Measurements from ENCODE around the gene TRIM56. TPM values are rescaled to one million over a fixed set of nuclear protein-coding genes. Genes with fewer than 3 reads are reported as not detected.
A peak's percentile ranks its signal among the peaks of the same experiment; 100 is the strongest.
"Not testable (repeated sequence)": the region's sequence is repeated elsewhere in the genome, so short reads cannot be mapped to it uniquely, and the experiment has no call there.

TRIM56 gene
- total RNA-seq, 1 donor from 2014 or later = 14.3 TPM

GRCh38 chr7:101092266-101092905 is 7.1 kb downstream of the TRIM56 start:
- ATAC-seq = not testable (repeated sequence)

- no peak for ATAC-seq
Measured at GRCh38 chr7:101093906-101094305, 8.6 kb downstream of the TRIM56 start.

- ATAC-seq = no peak
Measured at GRCh38 chr7:101094376-101094775, 9.1 kb downstream of the TRIM56 start.

GRCh38 chr7:101094791-101095375 is 9.6 kb downstream of the TRIM56 start:
- peak; percentile 59 for ATAC-seq

- no peak for ATAC-seq
Measured at GRCh38 chr7:101096331-101096956, 11.2 kb downstream of the TRIM56 start.

- ATAC-seq = no peak
Measured at GRCh38 chr7:101096957-101097347, 11.7 kb downstream of the TRIM56 start.

- ATAC-seq = no peak
Measured at GRCh38 chr7:101097561-101097960, 12.3 kb downstream of the TRIM56 start.

- ATAC-seq = peak; percentile 93
Measured at GRCh38 chr7:101099969-101100781, 14.9 kb downstream of the TRIM56 start.

- ATAC-seq = no peak
Measured at GRCh38 chr7:101100858-101101847, 15.9 kb downstream of the TRIM56 start.

- ATAC-seq = no peak
Measured at GRCh38 chr7:101102026-101102425, 16.7 kb downstream of the TRIM56 start.

GRCh38 chr7:101103701-101104100 is 18.4 kb downstream of the TRIM56 start:
- not testable (repeated sequence) for ATAC-seq

- ATAC-seq = no peak
Measured at GRCh38 chr7:101104193-101104713, 19.0 kb downstream of the TRIM56 start.

- no peak for ATAC-seq
Measured at GRCh38 chr7:101104799-101105198, 19.5 kb downstream of the TRIM56 start.

- ATAC-seq = not testable (repeated sequence)
Measured at GRCh38 chr7:101105248-101105647, 20.0 kb downstream of the TRIM56 start.

GRCh38 chr7:101106386-101106785 is 21.1 kb downstream of the TRIM56 start:
- no peak for ATAC-seq

- peak; percentile 53 for ATAC-seq
Measured at GRCh38 chr7:101108330-101108857, 23.1 kb downstream of the TRIM56 start.

GRCh38 chr7:101108961-101109360 is 23.7 kb downstream of the TRIM56 start:
- ATAC-seq = peak; percentile 97

GRCh38 chr7:101109368-101109767 is 24.1 kb downstream of the TRIM56 start:
- ATAC-seq = no peak

- ATAC-seq = no peak
Measured at GRCh38 chr7:101111261-101111660, 26.0 kb downstream of the TRIM56 start.

- no peak for ATAC-seq
Measured at GRCh38 chr7:101112233-101112632, 27.0 kb downstream of the TRIM56 start.

- not testable (repeated sequence) for ATAC-seq
Measured at GRCh38 chr7:101113140-101113539, 27.9 kb downstream of the TRIM56 start.

Measured in esophagus mucosa (tissue), 1 donor.